Pons (tissue), 1 donor: ENCODE data around the gene CHTOP.
"Not testable (repeated sequence)": the region's sequence is repeated elsewhere in the genome, so short reads cannot be mapped to it uniquely, and the experiment has no call there.

Experiments used
- DNase-seq: peaks from one replicate; pipeline ENCODE4 v3.0.0-alpha.2; 2016; ENCODE audit warnings: low spot score

Gene CHTOP

GRCh38 chr1:153635872-153636271 lies 2.0 kb downstream of the CHTOP start:
- no peak for DNase-seq

GRCh38 chr1:153636312-153636711 lies 2.4 kb downstream of the CHTOP start:
- DNase-seq = no peak

- DNase-seq = no peak
Observed at GRCh38 chr1:153638261-153638660, 4.4 kb downstream of the CHTOP start.

- no peak for DNase-seq
Observed at GRCh38 chr1:153639280-153639679, 5.4 kb downstream of the CHTOP start.

- not testable (repeated sequence) for DNase-seq
Observed at GRCh38 chr1:153640213-153640612, 6.3 kb downstream of the CHTOP start.

- DNase-seq = no peak
Observed at GRCh38 chr1:153640861-153641260, 7.0 kb downstream of the CHTOP start.

- DNase-seq = no peak
Observed at GRCh38 chr1:153642161-153642560, 8.3 kb downstream of the CHTOP start.

GRCh38 chr1:153643100-153643499 lies 9.2 kb downstream of the CHTOP start:
- no peak for DNase-seq

- no peak for DNase-seq
Observed at GRCh38 chr1:153643816-153644215, 9.9 kb downstream of the CHTOP start.

GRCh38 chr1:153646672-153647345 lies 12.9 kb downstream of the CHTOP start:
- DNase-seq = peak; percentile 56

GRCh38 chr1:153647346-153647714 lies 13.5 kb downstream of the CHTOP start:
- DNase-seq = no peak

- no peak for DNase-seq
Observed at GRCh38 chr1:153648000-153648643, 14.3 kb downstream of the CHTOP start.

- DNase-seq = no peak
Observed at GRCh38 chr1:153649137-153649862, 15.4 kb downstream of the CHTOP start.

GRCh38 chr1:153649863-153650235 lies 16.0 kb downstream of the CHTOP start:
- peak; percentile 90 for DNase-seq

GRCh38 chr1:153651771-153652170 lies 17.9 kb downstream of the CHTOP start:
- no peak for DNase-seq

- DNase-seq = no peak
Observed at GRCh38 chr1:153652805-153653500, 19.1 kb downstream of the CHTOP start.

GRCh38 chr1:153655333-153655732 lies 21.5 kb downstream of the CHTOP start:
- DNase-seq = no peak

GRCh38 chr1:153658400-153659174 lies 24.7 kb downstream of the CHTOP start, which contains the start of gene SNAPIN:
Gene SNAPIN (plus strand): TSS chr1:153658703. CDS start chr1:153658744, 41 bp downstream.
- peak; percentile 84 for DNase-seq

GRCh38 chr1:153659175-153659534 lies 25.3 kb downstream of the CHTOP start:
- no peak for DNase-seq

GRCh38 chr1:153659656-153660055 lies 25.8 kb downstream of the CHTOP start:
- no peak for DNase-seq

- no peak for DNase-seq
Observed at GRCh38 chr1:153661111-153661708, 27.3 kb downstream of the CHTOP start.
